Measurements from ENCODE around the gene GNGT2. TPM values are rescaled to one million over a fixed set of nuclear protein-coding genes. Genes with fewer than 3 reads are reported as not detected.

GNGT2 gene
- total RNA-seq, 2 experiments from 2014 or later: 13.3 to 32.6 TPM

- no peak overlapping the region for H3K4me2 ChIP-seq (ENCODE audit: low read length)
- ChIA-PET CTCF (ENCODE audit: unreplicated experiment) (no interaction called here), POLR2A (no interaction called here)
- no peak for DNase-seq (ENCODE audit: low spot score)
- peaks cover 4% of the 10 kb centered on the region for H3K4me1 ChIP-seq (ENCODE audit: insufficient read depth, low read length, poor library complexity, severe bottlenecking)
- no peaks in the 10 kb centered on the region for H3K79me2 ChIP-seq (ENCODE audit: insufficient read depth, low read depth, low read length)
- TF ChIP-seq EZH2phosphoT487 (IDR thresholded peaks at IDR 0.05; ENCODE audit: borderline replicate concordance, low read depth, low read length) (no peak), CTCF (conservative IDR thresholded peaks at IDR 0.05; ENCODE audit: low read length) (no peak)
- H3K27ac ChIP-seq (ENCODE audit: low read depth, low read length, poor library complexity, severe bottlenecking): no peak overlapping the region
- no peaks in the 10 kb centered on the region for H3K9me3 ChIP-seq (ENCODE audit: low read length)
- no peaks in the 10 kb centered on the region for H3K36me3 ChIP-seq (ENCODE audit: insufficient read depth, low read length)
- BruUV-seq (replicated peaks): no TSS peak
- H3K4me3 ChIP-seq (ENCODE audit: low read depth, low read length, poor library complexity, severe bottlenecking): no peak overlapping the region
- intact Hi-C loops (cut with micrococcal nuclease; ENCODE audit: unreplicated experiment): no loop called here
- no peak overlapping the region for H2AFZ ChIP-seq (ENCODE audit: low read length)
- H4K20me1 ChIP-seq (ENCODE audit: insufficient read depth, low read length): no peaks in the 10 kb centered on the region
- H3K9me2 ChIP-seq (ENCODE audit: insufficient read depth, low read length): no peaks in the 10 kb centered on the region
Measured at GRCh38 chr17:49203796-49204195, 6.6 kb downstream of the GNGT2 start.

DNA sequence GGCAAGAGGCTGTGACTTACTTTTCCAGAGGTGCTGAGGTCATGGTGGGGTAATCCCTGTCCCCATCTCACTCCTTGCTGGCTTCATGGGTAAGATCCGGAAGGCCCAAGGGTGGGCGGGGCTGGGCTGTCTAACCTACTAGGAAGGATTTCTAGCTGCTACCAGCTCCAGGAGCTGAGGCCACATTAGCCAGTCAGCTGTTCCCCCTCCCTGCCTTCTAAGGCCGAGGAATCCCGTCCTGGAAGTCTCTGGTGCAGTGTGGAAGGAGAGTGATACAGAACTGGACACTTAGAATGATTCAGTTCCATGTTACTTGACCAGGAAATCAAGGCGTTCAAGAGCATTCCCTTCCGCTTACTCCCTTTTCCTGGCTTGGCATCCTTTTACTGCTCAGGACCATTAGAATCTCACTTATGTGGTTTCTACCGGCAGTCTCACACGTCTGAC lies 8.9 kb downstream of the GNGT2 start:
- Histone ChIP-seq H2AFZ (ENCODE audit: low read length) (no peak overlapping the region), H3K4me1 (ENCODE audit: insufficient read depth, low read length, poor library complexity, severe bottlenecking) (no peaks in the 10 kb centered on the region), H3K9me2 (ENCODE audit: insufficient read depth, low read length) (no peaks in the 10 kb centered on the region), H3K4me3 (ENCODE audit: low read depth, low read length, poor library complexity, severe bottlenecking) (no peak overlapping the region), H3K4me2 (ENCODE audit: low read length) (no peak overlapping the region), H3K36me3 (ENCODE audit: insufficient read depth, low read length) (no peaks in the 10 kb centered on the region), H3K9me3 (ENCODE audit: low read length) (no peaks in the 10 kb centered on the region), H4K20me1 (ENCODE audit: insufficient read depth, low read length) (no peaks in the 10 kb centered on the region), H3K79me2 (ENCODE audit: insufficient read depth, low read depth, low read length) (no peaks in the 10 kb centered on the region), H3K27ac (ENCODE audit: low read depth, low read length, poor library complexity, severe bottlenecking) (no peak overlapping the region)
- ChIA-PET CTCF (ENCODE audit: unreplicated experiment) (no interaction called here), POLR2A (interaction anchor here (0.9 to 1.7 kb wide), 2 partner anchors 9 to 11 kb away, joined by 3 to 4 read pairs; no protein-coding TSS in a partner anchor)
- intact Hi-C loops (cut with micrococcal nuclease; ENCODE audit: unreplicated experiment): no loop called here
- BruUV-seq (replicated peaks): no TSS peak
- no peak for TF ChIP-seq EZH2phosphoT487 (IDR thresholded peaks at IDR 0.05; ENCODE audit: borderline replicate concordance, low read depth, low read length)
- no peak for TF ChIP-seq CTCF (conservative IDR thresholded peaks at IDR 0.05; ENCODE audit: low read length)
- no peak for DNase-seq (ENCODE audit: low spot score)

DNA sequence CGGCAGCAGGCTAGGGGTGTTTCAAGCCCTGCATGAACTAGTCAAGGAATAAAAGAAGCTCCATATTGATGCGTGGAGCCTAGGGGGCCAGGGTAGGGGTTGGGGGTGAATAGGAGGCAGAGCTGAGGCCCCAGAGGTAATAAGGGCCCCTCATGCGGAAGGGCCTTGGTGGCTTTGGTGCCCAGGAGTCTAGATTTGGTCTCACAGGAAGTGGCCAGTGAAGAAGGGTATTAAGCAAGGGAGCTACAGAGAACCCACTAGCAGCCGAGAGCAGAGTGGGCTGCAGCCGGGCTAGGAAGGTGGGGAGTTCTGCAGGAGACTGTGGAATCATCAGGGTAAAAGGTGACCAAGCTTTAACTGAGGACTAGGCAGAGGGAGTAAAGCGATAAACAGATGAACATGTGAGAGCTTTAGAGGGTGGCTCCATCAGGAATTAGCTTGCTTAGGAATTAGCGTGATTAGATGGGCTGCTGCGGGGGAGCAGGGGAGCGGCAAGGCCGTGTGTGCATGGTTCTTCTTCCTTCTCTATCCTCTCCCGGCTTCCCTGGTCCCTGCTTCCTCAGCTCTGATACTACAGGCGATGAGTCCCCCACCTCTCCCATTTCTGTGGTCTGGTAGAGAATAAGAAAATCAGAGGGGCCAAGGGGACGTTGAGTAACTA lies 9.8 kb downstream of the GNGT2 start:
- H3K27ac ChIP-seq (ENCODE audit: low read depth, low read length, poor library complexity, severe bottlenecking): no peak overlapping the region
- no peak overlapping the region for H3K4me2 ChIP-seq (ENCODE audit: low read length)
- ChIA-PET POLR2A (interaction anchor here (1.1 to 3.4 kb wide), 4 partner anchors 8 to 16 kb away, joined by 3 to 14 read pairs (median 4); partner anchors contain the start of genes ABI3 and GNGT2), CTCF (ENCODE audit: unreplicated experiment) (no interaction called here)
- H2AFZ ChIP-seq (ENCODE audit: low read length): no peak overlapping the region
- DNase-seq (ENCODE audit: low spot score): no peak
- intact Hi-C loops (cut with micrococcal nuclease; ENCODE audit: unreplicated experiment): no loop called here
- TF ChIP-seq CTCF (conservative IDR thresholded peaks at IDR 0.05; ENCODE audit: low read length) (no peak), EZH2phosphoT487 (IDR thresholded peaks at IDR 0.05; ENCODE audit: borderline replicate concordance, low read depth, low read length) (no peak)
- no peaks in the 10 kb centered on the region for H4K20me1 ChIP-seq (ENCODE audit: insufficient read depth, low read length)
- no peaks in the 10 kb centered on the region for H3K4me1 ChIP-seq (ENCODE audit: insufficient read depth, low read length, poor library complexity, severe bottlenecking)
- no peaks in the 10 kb centered on the region for H3K9me2 ChIP-seq (ENCODE audit: insufficient read depth, low read length)
- BruUV-seq (replicated peaks): no TSS peak
- no peaks in the 10 kb centered on the region for H3K36me3 ChIP-seq (ENCODE audit: insufficient read depth, low read length)
- H3K9me3 ChIP-seq (ENCODE audit: low read length): no peaks in the 10 kb centered on the region
- H3K4me3 ChIP-seq (ENCODE audit: low read depth, low read length, poor library complexity, severe bottlenecking): no peak overlapping the region
- no peaks in the 10 kb centered on the region for H3K79me2 ChIP-seq (ENCODE audit: insufficient read depth, low read depth, low read length)
